GM12878 (cell line): ENCODE results near the gene RPS2. TPM values are rescaled to one million over a fixed set of nuclear protein-coding genes. Genes with fewer than 3 reads are reported as not detected.

Experiments
- BRCA1 ChIP-seq: IDR thresholded peaks from 2 replicates; pipeline ENCODE4 v1.6.1; 2011; ENCODE audit warnings: low read depth, low read length, improper control_type of control experiment
- CBX3 ChIP-seq: fragments of 200-600 bp; sonication (generic); IDR thresholded peaks from 2 replicates; pipeline ENCODE4 v1.6.1; 2016; ENCODE audit warnings: low read depth, borderline replicate concordance
- CREM ChIP-seq: IDR thresholded peaks from 2 replicates; pipeline ENCODE4 v1.6.1; 2014; ENCODE audit warnings: antibody characterized with exemption, low read depth
- CUX1 ChIP-seq: IDR thresholded peaks from 2 replicates; pipeline ENCODE4 v1.6.1; 2012; ENCODE audit warnings: improper control_type of control experiment, low read depth, low read length; ENCODE audit not compliant: insufficient replicate concordance
- DPF2 ChIP-seq: fragments of 450-650 bp; IDR thresholded peaks from 2 replicates; pipeline ENCODE4 v1.6.1; 2017; ENCODE audit warnings: mild to moderate bottlenecking
- FOXM1 ChIP-seq: IDR thresholded peaks from 2 replicates; pipeline ENCODE4 v1.6.1; 2012; ENCODE audit warnings: low read depth, mild to moderate bottlenecking, inconsistent platforms, low read length, moderate library complexity
- HDGF ChIP-seq: fragments of 450-650 bp; IDR thresholded peaks from 2 replicates; pipeline ENCODE4 v1.6.1; 2016; ENCODE audit warnings: antibody characterized with exemption
- MTA3 ChIP-seq: IDR thresholded peaks from 2 replicates; pipeline ENCODE4 v1.6.1; 2012; ENCODE audit warnings: low read length, inconsistent platforms, borderline replicate concordance
- MXI1 ChIP-seq: fragments of 150-350 bp; IDR thresholded peaks from 2 replicates; pipeline ENCODE4 v1.6.1; 2011; ENCODE audit warnings: low read depth, mild to moderate bottlenecking, inconsistent platforms, low read length, improper control_type of control experiment
- NFYA ChIP-seq: IDR thresholded peaks from 2 replicates; pipeline ENCODE4 v1.6.1; 2011; ENCODE audit warnings: low read depth, mild to moderate bottlenecking, low read length, improper control_type of control experiment, borderline replicate concordance
- NR2C1 ChIP-seq: fragments of 450-650 bp; IDR thresholded peaks from 2 replicates; pipeline ENCODE4 v1.6.1; 2017; ENCODE audit warnings: antibody characterized with exemption, mild to moderate bottlenecking, moderate library complexity
- REST ChIP-seq: IDR thresholded peaks from 2 replicates; pipeline ENCODE4 v1.6.1; 2012; ENCODE audit warnings: mild to moderate bottlenecking, low read depth, low read length
- SIN3A ChIP-seq: IDR thresholded peaks from 2 replicates; pipeline ENCODE4 v1.6.1; 2012; ENCODE audit warnings: low read depth, low read length, improper control_type of control experiment
- SMC3 ChIP-seq: IDR thresholded peaks from 2 replicates; pipeline ENCODE4 v1.6.1; 2011; ENCODE audit warnings: low read length, improper control_type of control experiment, borderline replicate concordance
- SPI1 ChIP-seq: IDR thresholded peaks from 2 replicates; pipeline ENCODE4 v1.6.1; 2011; ENCODE audit warnings: low read depth, mild to moderate bottlenecking, low read length, moderate library complexity, borderline replicate concordance; ENCODE audit not compliant: insufficient read depth
- YY1 ChIP-seq: IDR thresholded peaks from 2 replicates; pipeline ENCODE4 v1.6.1; 2011; ENCODE audit warnings: low read depth, mild to moderate bottlenecking, low read length
- polyA plus RNA-seq, 11 experiments: library from polyadenylated mRNA; depleted of rRNA in 4 of 11; unstranded in 6 of 11; stranded (reverse) in 5 of 11; fragments of >200 nt; fragmentation: Nextera tagmentation in 4 of 11; fragmentation: Illumina TruSeq in 1 of 11; extraction: Ambion mirVana in 4 of 11; extraction: Trizol in 1 of 11; gene quantifications; 1 replicate in 1 of 11; 2 replicates in 10 of 11; pipeline versions ENCODE4 v1.2.1 to v1.2.3, GENCODE V29; 2011 to 2016; ENCODE audit warnings: inconsistent platforms in 2 of 11, missing spikeins in 2 of 11, low read depth in 1 of 11
- total RNA-seq, 4 experiments: library from RNA; depleted of rRNA in 3 of 4; stranded (reverse); fragments of >200 nt in 3 of 4; fragmentation: Illumina TruSeq in 1 of 4; extraction: Trizol in 1 of 4; gene quantifications; 2 replicates each; pipeline versions ENCODE4 v1.2.1 to v1.2.3, GENCODE V29; 2013 to 2021
- TF ChIP-seq, protein P1 (sequence below): IDR thresholded peaks from 2 replicates; pipeline ENCODE4 v1.6.1; 2012; ENCODE audit warnings: low read depth, low read length, improper control_type of control experiment
- TF ChIP-seq, protein P2 (sequence below): fragments of 450-650 bp; IDR thresholded peaks from 2 replicates; pipeline ENCODE4 v1.6.1; 2017; ENCODE audit warnings: borderline replicate concordance

Gene RPS2
- total and polyA plus RNA-seq, 10 of the 15 experiments (the other 5 are each of a cell fraction or from before 2014, with no cell fraction given) = 1,295 to 7,121 (median 3,933) TPM

- TF ChIP-seq CUX1 = no peak
- peak; percentile 52; the same call in 1 of the 2 replicates for TF ChIP-seq YY1
- TF ChIP-seq NFYA = no peak
- TF ChIP-seq, protein P1, sequence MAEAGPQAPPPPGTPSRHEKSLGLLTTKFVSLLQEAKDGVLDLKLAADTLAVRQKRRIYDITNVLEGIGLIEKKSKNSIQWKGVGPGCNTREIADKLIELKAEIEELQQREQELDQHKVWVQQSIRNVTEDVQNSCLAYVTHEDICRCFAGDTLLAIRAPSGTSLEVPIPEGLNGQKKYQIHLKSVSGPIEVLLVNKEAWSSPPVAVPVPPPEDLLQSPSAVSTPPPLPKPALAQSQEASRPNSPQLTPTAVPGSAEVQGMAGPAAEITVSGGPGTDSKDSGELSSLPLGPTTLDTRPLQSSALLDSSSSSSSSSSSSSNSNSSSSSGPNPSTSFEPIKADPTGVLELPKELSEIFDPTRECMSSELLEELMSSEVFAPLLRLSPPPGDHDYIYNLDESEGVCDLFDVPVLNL = no peak
- TF ChIP-seq, protein P2, sequence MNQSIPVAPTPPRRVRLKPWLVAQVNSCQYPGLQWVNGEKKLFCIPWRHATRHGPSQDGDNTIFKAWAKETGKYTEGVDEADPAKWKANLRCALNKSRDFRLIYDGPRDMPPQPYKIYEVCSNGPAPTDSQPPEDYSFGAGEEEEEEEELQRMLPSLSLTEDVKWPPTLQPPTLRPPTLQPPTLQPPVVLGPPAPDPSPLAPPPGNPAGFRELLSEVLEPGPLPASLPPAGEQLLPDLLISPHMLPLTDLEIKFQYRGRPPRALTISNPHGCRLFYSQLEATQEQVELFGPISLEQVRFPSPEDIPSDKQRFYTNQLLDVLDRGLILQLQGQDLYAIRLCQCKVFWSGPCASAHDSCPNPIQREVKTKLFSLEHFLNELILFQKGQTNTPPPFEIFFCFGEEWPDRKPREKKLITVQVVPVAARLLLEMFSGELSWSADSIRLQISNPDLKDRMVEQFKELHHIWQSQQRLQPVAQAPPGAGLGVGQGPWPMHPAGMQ = no peak
- TF ChIP-seq CREM = no peak; the same call in 1 of the 2 replicates
- TF ChIP-seq SMC3 = no peak
- TF ChIP-seq BRCA1 = no peak
- TF ChIP-seq CBX3 = no peak
- no peak for TF ChIP-seq MTA3
- peak; percentile 41; the same call in 1 of the 2 replicates for TF ChIP-seq SIN3A
- TF ChIP-seq DPF2 = no peak
- TF ChIP-seq REST = no peak
- TF ChIP-seq NR2C1 = no peak
- TF ChIP-seq SPI1 = no peak
- TF ChIP-seq FOXM1 = no peak
- TF ChIP-seq HDGF = no peak
- TF ChIP-seq MXI1 = peak; percentile 79
Measured at GRCh38 chr16:1991135-1991551, 26.5 kb upstream of the RPS2 start (continued).
